ENCODE results near the gene PEX3. TPM values are rescaled to one million over a fixed set of nuclear protein-coding genes. Genes with fewer than 3 reads are reported as not detected.

PEX3 gene
- total RNA-seq, 1 experiment from 2014 or later = 23.8 TPM

- CTCF ChIA-PET = no interaction called here
These were observed 88.5 kb downstream of the PEX3 start for GRCh38 chr6:143539106-143539505.

GRCh38 chr6:143539734-143540133 is 89.1 kb downstream of the PEX3 start:
- ATAC-seq (no peak), DNase-seq (no peak)
- Histone ChIP-seq H3K4me3 (ENCODE audit: low read length) (no peak overlapping the region), H4K20me1 (ENCODE audit: low read length) (no peaks in the 10 kb centered on the region), H3K4me2 (ENCODE audit: low read length) (no peak overlapping the region), H3K79me2 (ENCODE audit: low read length) (peaks cover 14% of the 10 kb centered on the region; the same call in 1 of the 2 replicates), H3K27me3 (ENCODE audit: low read length) (no peaks in the 10 kb centered on the region), H3K4me1 (ENCODE audit: insufficient read depth, low read length) (peaks cover 7% of the 10 kb centered on the region; the same call in 1 of the 2 replicates), H3K9me3 (ENCODE audit: low read length) (no peaks in the 10 kb centered on the region), H3K27ac (ENCODE audit: low read length) (no peak overlapping the region), H3K9ac (ENCODE audit: low read length) (no peak overlapping the region), H3F3A (ENCODE audit: low read length, unreplicated experiment) (no peaks in the 10 kb centered on the region), H3K9me2 (replicated peaks; ENCODE audit: low read length) (no peaks in the 10 kb centered on the region), H2AFZ (ENCODE audit: low read length) (no peak overlapping the region), H3K36me3 (ENCODE audit: low read depth, low read length) (no peaks in the 10 kb centered on the region)
- TF ChIP-seq EZH2phosphoT487 (IDR thresholded peaks at IDR 0.05; ENCODE audit: borderline replicate concordance, low read length) (no peak), CTCF (conservative IDR thresholded peaks at IDR 0.05; ENCODE audit: low read depth, low read length) (no peak), EZH2 (IDR thresholded peaks at IDR 0.05; ENCODE audit: low read length, unreplicated experiment) (no peak)
- CTCF ChIA-PET = no interaction called here
- BruUV-seq (replicated peaks) = no TSS peak
- POLR2A ChIA-PET (ENCODE audit: unreplicated experiment) = no interaction called here
- intact Hi-C loops (cut with micrococcal nuclease) = no loop called here

More at GRCh38 chr6:143539106-143539505, 88.5 kb downstream of the PEX3 start:
- no peak overlapping the region for H3K9ac ChIP-seq (ENCODE audit: low read length)
- ATAC-seq (no peak), DNase-seq (no peak)
- peaks cover 7% of the 10 kb centered on the region; the same call in 1 of the 2 replicates for H3K4me1 ChIP-seq (ENCODE audit: insufficient read depth, low read length)
- intact Hi-C loops (cut with micrococcal nuclease) = no loop called here
- no peak overlapping the region for H3K27ac ChIP-seq (ENCODE audit: low read length)
- no peak overlapping the region for H3K4me3 ChIP-seq (ENCODE audit: low read length)
- no peaks in the 10 kb centered on the region for H3K9me3 ChIP-seq (ENCODE audit: low read length)
- peaks cover 14% of the 10 kb centered on the region; the same call in 1 of the 2 replicates for H3K79me2 ChIP-seq (ENCODE audit: low read length)
- H4K20me1 ChIP-seq (ENCODE audit: low read length) = no peaks in the 10 kb centered on the region
- no peaks in the 10 kb centered on the region for H3K9me2 ChIP-seq (replicated peaks; ENCODE audit: low read length)
- no peaks in the 10 kb centered on the region for H3F3A ChIP-seq (ENCODE audit: low read length, unreplicated experiment)
- no TSS peak for BruUV-seq (replicated peaks)
- TF ChIP-seq CTCF (conservative IDR thresholded peaks at IDR 0.05; ENCODE audit: low read depth, low read length) (no peak), EZH2 (IDR thresholded peaks at IDR 0.05; ENCODE audit: low read length, unreplicated experiment) (no peak), EZH2phosphoT487 (IDR thresholded peaks at IDR 0.05; ENCODE audit: borderline replicate concordance, low read length) (no peak)
- H2AFZ ChIP-seq (ENCODE audit: low read length) = no peak overlapping the region
- no peaks in the 10 kb centered on the region for H3K36me3 ChIP-seq (ENCODE audit: low read depth, low read length)
- POLR2A ChIA-PET (ENCODE audit: unreplicated experiment) = no interaction called here
- H3K4me2 ChIP-seq (ENCODE audit: low read length) = no peak overlapping the region
- H3K27me3 ChIP-seq (ENCODE audit: low read length) = no peaks in the 10 kb centered on the region

- H3K9ac ChIP-seq (ENCODE audit: low read length) = no peak overlapping the region
- H3F3A ChIP-seq (ENCODE audit: low read length, unreplicated experiment) = no peaks in the 10 kb centered on the region
- no peaks in the 10 kb centered on the region for H4K20me1 ChIP-seq (ENCODE audit: low read length)
- ChIA-PET POLR2A (ENCODE audit: unreplicated experiment) (no interaction called here), CTCF (no interaction called here)
- H3K27me3 ChIP-seq (ENCODE audit: low read length) = no peaks in the 10 kb centered on the region
- H3K9me2 ChIP-seq (replicated peaks; ENCODE audit: low read length) = no peaks in the 10 kb centered on the region
- TF ChIP-seq EZH2phosphoT487 (IDR thresholded peaks at IDR 0.05; ENCODE audit: borderline replicate concordance, low read length) = no peak
- no peak for TF ChIP-seq CTCF (conservative IDR thresholded peaks at IDR 0.05; ENCODE audit: low read depth, low read length)
- no peak for TF ChIP-seq EZH2 (IDR thresholded peaks at IDR 0.05; ENCODE audit: low read length, unreplicated experiment)
- no peak overlapping the region for H3K4me2 ChIP-seq (ENCODE audit: low read length)
- H3K9me3 ChIP-seq (ENCODE audit: low read length) = no peaks in the 10 kb centered on the region
- H2AFZ ChIP-seq (ENCODE audit: low read length) = no peak overlapping the region
- BruUV-seq (replicated peaks) = no TSS peak
- DNase-seq (no peak), ATAC-seq (no peak)
- peaks cover 7% of the 10 kb centered on the region; the same call in 1 of the 2 replicates for H3K4me1 ChIP-seq (ENCODE audit: insufficient read depth, low read length)
- intact Hi-C loops (cut with micrococcal nuclease) = no loop called here
- H3K4me3 ChIP-seq (ENCODE audit: low read length) = no peak overlapping the region
- peaks cover 14% of the 10 kb centered on the region; the same call in 1 of the 2 replicates for H3K79me2 ChIP-seq (ENCODE audit: low read length)
- H3K36me3 ChIP-seq (ENCODE audit: low read depth, low read length) = no peaks in the 10 kb centered on the region
- H3K27ac ChIP-seq (ENCODE audit: low read length) = no peak overlapping the region
These were observed 89.6 kb downstream of the PEX3 start for GRCh38 chr6:143540192-143540591.
